Peyer's patch (tissue), 4 donors: ENCODE measurements around the gene MYPN. TPM values are rescaled to one million over a fixed set of nuclear protein-coding genes. Genes with fewer than 3 reads are reported as not detected.
"Not testable (repeated sequence)": the region's sequence is repeated elsewhere in the genome, so short reads cannot be mapped to it uniquely, and the experiment has no call there.

Experiments
- DNase-seq, 3 donors: peaks; one replicate each; pipeline ENCODE4 v3.0.0-alpha.2; 2017 to 2019
- H3K27ac ChIP-seq, 4 donors: fragments of 200-600 bp; sonication (generic); one replicate each; pipeline ENCODE4 v1.5.1; 2016 to 2019
- H3K27me3 ChIP-seq, 2 donors: fragments of 200-600 bp; sonication (generic); one replicate each; pipeline ENCODE4 v1.5.1; 2019
- H3K36me3 ChIP-seq, 3 donors: fragments of 200-600 bp; sonication (generic); one replicate each; pipeline ENCODE4 v1.5.1; 2016 to 2019
- H3K4me1 ChIP-seq, 4 donors: fragments of 200-600 bp; sonication (generic); one replicate each; pipeline ENCODE4 v1.5.1; 2016 to 2019
- H3K4me3 ChIP-seq, 4 donors: fragments of 200-600 bp; sonication (generic); 1 replicate in 3 of 4; 2 replicates in 1 of 4; pipeline ENCODE4 v1.5.1; 2016 to 2019; ENCODE audit warnings: mild to moderate bottlenecking in 1 of 4
- H3K9me3 ChIP-seq, 4 donors: fragments of 200-600 bp; sonication (generic); one replicate each; pipeline ENCODE4 v1.5.1; 2016 to 2019; ENCODE audit warnings: mild to moderate bottlenecking in 1 of 4
- POLR2A ChIP-seq, 2 donors: fragments of 450-650 bp; IDR thresholded peaks; one replicate each; pipeline ENCODE4 v1.5.1; 2017; ENCODE audit warnings: antibody characterized with exemption in 2 of 2, mild to moderate bottlenecking in 2 of 2, moderate library complexity in 2 of 2
- total RNA-seq, 4 donors: library from RNA; depleted of rRNA; stranded (reverse); fragments of >200 nt; gene quantifications; one replicate each; pipeline ENCODE4 v1.1.0, GENCODE V29; 2016
- TF ChIP-seq, protein P1 (sequence below), 6 experiments: fragments of 450-650 bp in 4 of 6; fragments of 200-600 bp in 2 of 6; sonication (generic) in 1 of 6; IDR thresholded peaks; one replicate each; pipeline ENCODE4 v1.5.1; 2017 to 2019; ENCODE audit warnings: antibody characterized with exemption in 6 of 6, mild to moderate bottlenecking in 3 of 6, moderate library complexity in 1 of 6

Gene MYPN
- total RNA-seq, 4 donors from 2014 or later = 0.13 TPM; not detected in 3

DNA sequence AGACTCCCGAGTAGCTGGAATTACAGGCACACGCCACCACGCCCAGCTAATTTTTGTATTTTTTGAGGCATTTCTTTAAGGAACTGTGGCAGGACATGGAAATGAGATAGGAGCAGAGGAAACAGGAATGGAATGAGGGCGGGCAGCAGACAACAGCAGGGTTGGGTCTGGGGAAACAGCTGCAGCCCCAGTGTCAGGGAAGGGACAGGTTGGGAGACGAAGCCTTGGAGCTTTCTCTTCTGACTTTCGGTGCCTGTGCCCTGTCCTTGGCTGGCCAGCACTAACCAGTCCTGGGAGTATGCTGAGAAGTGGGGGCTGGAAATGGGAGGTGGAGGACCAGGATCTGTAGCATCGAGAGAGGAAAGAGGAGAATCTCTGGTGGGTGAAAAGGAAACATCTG, 75.3 kb downstream of the MYPN start:
- H3K9me3 ChIP-seq = no peaks in the 10 kb centered on the region
- no peaks in the 10 kb centered on the region for H3K27me3 ChIP-seq
- H3K4me3 ChIP-seq = no peak overlapping the region
- H3K36me3 ChIP-seq = no peaks in the 10 kb centered on the region
- no peak for DNase-seq
- no peaks in the 10 kb centered on the region for H3K4me1 ChIP-seq
- no peak overlapping the region for H3K27ac ChIP-seq
- no peak for TF ChIP-seq POLR2A (IDR thresholded peaks at IDR 0.05)
- TF ChIP-seq, protein P1, sequence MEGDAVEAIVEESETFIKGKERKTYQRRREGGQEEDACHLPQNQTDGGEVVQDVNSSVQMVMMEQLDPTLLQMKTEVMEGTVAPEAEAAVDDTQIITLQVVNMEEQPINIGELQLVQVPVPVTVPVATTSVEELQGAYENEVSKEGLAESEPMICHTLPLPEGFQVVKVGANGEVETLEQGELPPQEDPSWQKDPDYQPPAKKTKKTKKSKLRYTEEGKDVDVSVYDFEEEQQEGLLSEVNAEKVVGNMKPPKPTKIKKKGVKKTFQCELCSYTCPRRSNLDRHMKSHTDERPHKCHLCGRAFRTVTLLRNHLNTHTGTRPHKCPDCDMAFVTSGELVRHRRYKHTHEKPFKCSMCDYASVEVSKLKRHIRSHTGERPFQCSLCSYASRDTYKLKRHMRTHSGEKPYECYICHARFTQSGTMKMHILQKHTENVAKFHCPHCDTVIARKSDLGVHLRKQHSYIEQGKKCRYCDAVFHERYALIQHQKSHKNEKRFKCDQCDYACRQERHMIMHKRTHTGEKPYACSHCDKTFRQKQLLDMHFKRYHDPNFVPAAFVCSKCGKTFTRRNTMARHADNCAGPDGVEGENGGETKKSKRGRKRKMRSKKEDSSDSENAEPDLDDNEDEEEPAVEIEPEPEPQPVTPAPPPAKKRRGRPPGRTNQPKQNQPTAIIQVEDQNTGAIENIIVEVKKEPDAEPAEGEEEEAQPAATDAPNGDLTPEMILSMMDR (IDR thresholded peaks at IDR 0.05) = no peak

DNA sequence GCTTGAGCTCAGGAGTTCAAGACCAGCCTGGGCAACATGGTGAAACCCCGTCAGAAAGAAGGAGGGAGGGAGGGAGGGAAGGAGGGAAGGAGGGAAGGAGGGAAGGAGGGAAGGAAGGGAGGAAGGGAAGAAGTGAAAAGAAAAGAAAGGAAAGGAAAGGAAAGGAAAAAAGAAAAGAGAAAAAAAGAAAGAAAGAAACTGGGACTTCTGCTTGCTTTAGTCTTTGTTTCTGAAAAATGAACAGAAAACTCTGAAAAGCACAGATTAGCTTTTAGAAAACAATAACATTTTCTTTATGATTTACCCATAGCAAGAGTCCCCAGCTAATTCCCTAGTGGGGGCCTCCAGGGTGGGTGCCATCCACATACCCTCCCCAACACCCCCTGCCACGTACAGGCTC, 75.8 kb downstream of the MYPN start:
- no peaks in the 10 kb centered on the region for H3K36me3 ChIP-seq
- DNase-seq = no peak

DNA sequence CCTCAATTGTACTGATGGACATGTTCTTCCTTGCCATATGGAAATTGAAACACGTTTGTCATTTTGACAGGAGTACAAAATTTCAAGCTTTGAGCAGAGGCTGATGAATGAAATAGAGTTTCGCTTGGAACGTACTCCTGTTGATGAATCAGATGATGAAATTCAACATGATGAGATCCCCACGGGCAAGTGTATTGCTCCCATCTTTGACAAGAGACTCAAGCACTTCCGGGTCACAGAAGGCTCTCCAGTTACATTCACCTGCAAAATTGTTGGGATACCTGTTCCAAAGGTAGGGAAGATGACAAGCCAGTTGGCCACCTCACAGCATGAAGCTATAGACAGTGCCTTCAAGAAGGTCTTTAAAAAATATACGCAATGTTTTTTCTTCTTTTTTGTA, 79.5 kb downstream of the MYPN start:
- Histone ChIP-seq H3K4me3 (no peak overlapping the region), H3K27ac (no peak overlapping the region), H3K9me3 (no peaks in the 10 kb centered on the region), H3K36me3 (no peaks in the 10 kb centered on the region), H3K4me1 (no peaks in the 10 kb centered on the region), H3K27me3 (no peaks in the 10 kb centered on the region)
- no peak for DNase-seq
- no peak for TF ChIP-seq POLR2A (IDR thresholded peaks at IDR 0.05)
- TF ChIP-seq, protein P1 (IDR thresholded peaks at IDR 0.05) = no peak

More for the DNA sequence above, 75.8 kb downstream of the MYPN start:
- no peaks in the 10 kb centered on the region for H3K9me3 ChIP-seq
- no peaks in the 10 kb centered on the region for H3K27me3 ChIP-seq
- no peak overlapping the region for H3K27ac ChIP-seq
- H3K4me3 ChIP-seq = no peak overlapping the region
- H3K4me1 ChIP-seq = no peaks in the 10 kb centered on the region
- TF ChIP-seq, protein P1 (IDR thresholded peaks at IDR 0.05) = no peak
- no peak for TF ChIP-seq POLR2A (IDR thresholded peaks at IDR 0.05)

DNA sequence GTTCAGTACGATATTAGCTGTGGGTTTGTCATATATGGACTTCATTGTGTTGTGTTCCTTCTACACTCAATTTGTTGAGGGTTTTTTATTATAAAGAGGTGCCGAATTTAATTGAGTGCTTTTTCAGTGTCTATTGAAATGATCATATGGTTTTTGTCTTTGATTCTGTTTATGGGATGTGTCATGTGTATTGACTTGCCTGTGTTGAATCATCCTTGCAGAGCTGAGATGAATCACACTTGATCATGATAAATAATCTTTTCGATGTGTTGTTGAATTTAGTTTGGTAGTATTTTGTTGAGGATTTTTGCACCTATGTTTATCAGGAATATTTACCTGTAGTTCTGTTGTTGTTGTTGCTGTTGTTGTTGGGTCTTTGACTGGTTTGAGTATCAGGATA, 82.8 kb downstream of the MYPN start:
- Histone ChIP-seq H3K4me3 (no peak overlapping the region), H3K27ac (no peak overlapping the region), H3K9me3 (no peaks in the 10 kb centered on the region), H3K36me3 (no peaks in the 10 kb centered on the region), H3K27me3 (no peaks in the 10 kb centered on the region), H3K4me1 (no peaks in the 10 kb centered on the region)
- no peak for DNase-seq
- TF ChIP-seq, protein P1 (IDR thresholded peaks at IDR 0.05) = no peak
- no peak for TF ChIP-seq POLR2A (IDR thresholded peaks at IDR 0.05)

GRCh38 chr10:68194290-68194689, 85.0 kb downstream of the MYPN start:
- no peak for TF ChIP-seq POLR2A (IDR thresholded peaks at IDR 0.05)
- TF ChIP-seq, protein P1 (IDR thresholded peaks at IDR 0.05) = no peak
- Histone ChIP-seq H3K9me3 (no peaks in the 10 kb centered on the region), H3K4me3 (no peak overlapping the region), H3K27ac (no peak overlapping the region), H3K27me3 (no peaks in the 10 kb centered on the region), H3K36me3 (no peaks in the 10 kb centered on the region), H3K4me1 (no peaks in the 10 kb centered on the region)
- no peak for DNase-seq

GRCh38 chr10:68195776-68196175, 86.5 kb downstream of the MYPN start:
- not testable (repeated sequence) for H3K36me3 ChIP-seq, H3K27ac ChIP-seq, H3K27me3 ChIP-seq, H3K4me3 ChIP-seq, H3K9me3 ChIP-seq, DNase-seq, H3K4me1 ChIP-seq
